CD14-positive monocyte (primary cell): ENCODE data around the gene PLCB1. TPM values are rescaled to one million over a fixed set of nuclear protein-coding genes. Genes with fewer than 3 reads are reported as not detected.

Experiments
- DNase-seq, 3 donors: peaks; one replicate each; pipeline ENCODE4 v3.0.0-alpha.2; 2011 to 2022
- H2AFZ ChIP-seq: 2 replicates; pipeline ENCODE4 v1.6.0; 2012; ENCODE audit warnings: mild to moderate bottlenecking, low read depth, low read length, inconsistent platforms; ENCODE audit not compliant: insufficient read depth, poor library complexity, severe bottlenecking
- H3K27ac ChIP-seq, 2 donors: 1 replicate in 1 of 2; 2 replicates in 1 of 2; pipeline ENCODE4 v1.5.1; 2012 to 2013; ENCODE audit warnings: low read length in 2 of 2, control low read depth in 1 of 2, inconsistent platforms in 1 of 2, low read depth in 1 of 2, mild to moderate bottlenecking in 1 of 2
- H3K27me3 ChIP-seq, 2 donors: one replicate each; pipeline versions ENCODE4 v1.6.0 to v1.6.1; 2011 to 2013; ENCODE audit warnings: low read length in 2 of 2; ENCODE audit not compliant: control insufficient read depth in 2 of 2, insufficient read depth in 2 of 2
- H3K36me3 ChIP-seq, 2 donors: replicated peaks in 1 of 2; 1 replicate in 1 of 2; 2 replicates in 1 of 2; pipeline versions ENCODE4 v1.5.1 to v1.6.1; 2012 to 2013; ENCODE audit warnings: low read length in 2 of 2, control low read depth in 1 of 2, inconsistent platforms in 1 of 2, mild to moderate bottlenecking in 1 of 2; ENCODE audit not compliant: insufficient read depth in 2 of 2, control insufficient read depth in 1 of 2
- H3K4me1 ChIP-seq, 2 donors: 1 replicate in 1 of 2; 2 replicates in 1 of 2; pipeline versions ENCODE4 v1.5.1 to v1.6.1; 2012 to 2013; ENCODE audit warnings: low read length in 2 of 2, control low read depth in 1 of 2, inconsistent platforms in 1 of 2, mild to moderate bottlenecking in 1 of 2, moderate library complexity in 1 of 2; ENCODE audit not compliant: insufficient read depth in 2 of 2, control insufficient read depth in 1 of 2
- H3K4me2 ChIP-seq: replicated peaks from 2 replicates; pipeline ENCODE3; 2012; ENCODE audit warnings: low read length, moderate library complexity, mild to moderate bottlenecking; ENCODE audit not compliant: poor library complexity, severe bottlenecking; ENCODE audit errors: extremely low read depth
- H3K4me3 ChIP-seq, 3 experiments: fragments of 200-600 bp in 1 of 3; sonication (generic) in 1 of 3; replicated peaks in 1 of 3; 1 replicate in 2 of 3; 2 replicates in 1 of 3; pipeline ENCODE4 v1.5.1; 2011 to 2013; ENCODE audit warnings: low read length in 3 of 3, mild to moderate bottlenecking in 3 of 3, control low read depth in 2 of 3, low read depth in 2 of 3, inconsistent platforms in 1 of 3, moderate library complexity in 1 of 3
- H3K79me2 ChIP-seq: 2 replicates; pipeline ENCODE4 v1.6.0; 2012; ENCODE audit warnings: mild to moderate bottlenecking, control low read depth, inconsistent platforms, low read length, moderate library complexity; ENCODE audit not compliant: insufficient read depth
- H3K9ac ChIP-seq: 2 replicates; pipeline ENCODE4 v1.6.0; 2017; ENCODE audit warnings: low read length, mild to moderate bottlenecking; ENCODE audit not compliant: insufficient read depth, poor library complexity, severe bottlenecking
- H3K9me3 ChIP-seq, 2 donors: replicated peaks in 1 of 2; 1 replicate in 1 of 2; 2 replicates in 1 of 2; pipeline versions ENCODE4 v1.5.1 to v1.6.1; 2012 to 2013; ENCODE audit warnings: low read length in 2 of 2, control low read depth in 1 of 2; ENCODE audit not compliant: control insufficient read depth in 1 of 2, insufficient read depth in 1 of 2
- H4K20me1 ChIP-seq: 2 replicates; pipeline ENCODE4 v1.6.0; 2012; ENCODE audit warnings: mild to moderate bottlenecking, low read length, control low read depth, moderate library complexity; ENCODE audit not compliant: insufficient read depth
- H3K27ac Mint-ChIP-seq, 7 donors: one replicate each; pipeline ENCODE4 v1.8.0; 2020; ENCODE audit warnings: mild to moderate bottlenecking in 7 of 7, mixed read lengths in 7 of 7, moderate library complexity in 6 of 7, inconsistent platforms in 2 of 7
- H3K27me3 Mint-ChIP-seq, 3 donors: one replicate each; pipeline ENCODE4 v1.8.0; 2021 to 2022; ENCODE audit warnings: low read depth in 3 of 3, mild to moderate bottlenecking in 3 of 3, mixed read lengths in 3 of 3, moderate library complexity in 3 of 3, inconsistent platforms in 1 of 3
- H3K36me3 Mint-ChIP-seq, 2 donors: one replicate each; pipeline ENCODE4 v1.8.0; 2020; ENCODE audit warnings: mixed read lengths in 2 of 2, inconsistent platforms in 1 of 2, mild to moderate bottlenecking in 1 of 2
- H3K4me1 Mint-ChIP-seq: one replicate; pipeline ENCODE4 v1.8.0; 2020; ENCODE audit warnings: mild to moderate bottlenecking, mixed read lengths
- H3K4me3 Mint-ChIP-seq, 2 donors: one replicate each; pipeline ENCODE4 v1.8.0; 2020; ENCODE audit warnings: mild to moderate bottlenecking in 2 of 2, mixed read lengths in 2 of 2, moderate library complexity in 1 of 2
- H3K9me3 Mint-ChIP-seq, 7 donors: one replicate each; pipeline ENCODE4 v1.8.0; 2020 to 2022; ENCODE audit warnings: mixed read lengths in 7 of 7, mild to moderate bottlenecking in 6 of 7, moderate library complexity in 6 of 7, inconsistent platforms in 2 of 7
- WGBS: methylation state at CpG from one replicate; pipeline ENCODE4 v1.1.5; 2013; ENCODE audit warnings: missing lambda C conversion rate; ENCODE audit not compliant: insufficient coverage; 5-methylcytosine and 5-hydroxymethylcytosine counted together
- intact Hi-C, 2 donors: fragments of 100-400 bp; cut with micrococcal nuclease; formaldehyde crosslinking; loops; one replicate each; pipeline versions ENCODE4 v1.15.0 to v1.15.1; 2023
- polyA plus RNA-seq, 3 donors: library from polyadenylated mRNA; depleted of rRNA in 1 of 3; unstranded in 2 of 3; stranded (reverse) in 1 of 3; fragments of 300-500 nt in 2 of 3; fragments of >200 nt in 1 of 3; fragmentation: Illumina TruSeq in 2 of 3; gene quantifications; 1 replicate in 2 of 3; 2 replicates in 1 of 3; pipeline ENCODE4 v1.2.3, GENCODE V29; 2012 to 2021
- TF ChIP-seq, protein P1 (sequence below): fragments of 200-600 bp; IDR thresholded peaks from one replicate; pipeline ENCODE4 v1.8.0; 2022; ENCODE audit warnings: antibody characterized with exemption, mild to moderate bottlenecking

The PLCB1 gene
- polyA plus RNA-seq, 3 donors = 8.6 to 16.4 (median 13.2) TPM

DNA sequence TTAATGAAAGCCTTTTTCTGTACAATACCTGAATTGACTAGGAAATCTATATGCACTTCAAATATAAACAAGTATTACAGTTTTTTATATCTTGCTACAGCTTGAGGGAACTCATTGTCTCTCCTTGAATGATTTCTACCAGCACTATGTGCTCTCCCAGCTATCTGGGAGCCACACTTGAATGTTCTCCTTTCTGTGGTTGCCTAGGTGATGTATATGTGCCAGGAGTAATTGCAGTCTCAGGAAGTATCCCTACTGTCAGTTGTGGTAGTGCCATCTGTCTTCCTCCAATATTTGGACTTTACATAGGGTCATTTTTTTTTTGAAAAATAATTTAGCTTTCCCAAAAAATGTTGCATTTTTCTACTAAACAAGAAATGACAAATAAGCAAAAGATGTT lies 648.8 kb downstream of the PLCB1 start:
- H3K36me3 ChIP-seq = peaks cover 0 to 44% of the 10 kb centered on the region in 2 donors
- no peak for DNase-seq
- Mint-ChIP-seq H3K4me3 (no peak overlapping the region), H3K36me3 (peaks cover 33 to 39% of the 10 kb centered on the region in 2 donors), H3K9me3 (peaks cover 5 to 10% (median 6%) of the 10 kb centered on the region in 7 donors), H3K27me3 (no peaks in the 10 kb centered on the region), H3K27ac (peak overlapping the region in 1 of 7 donors; percentile 17), H3K4me1 (no peaks in the 10 kb centered on the region)
- TF ChIP-seq, protein P1, sequence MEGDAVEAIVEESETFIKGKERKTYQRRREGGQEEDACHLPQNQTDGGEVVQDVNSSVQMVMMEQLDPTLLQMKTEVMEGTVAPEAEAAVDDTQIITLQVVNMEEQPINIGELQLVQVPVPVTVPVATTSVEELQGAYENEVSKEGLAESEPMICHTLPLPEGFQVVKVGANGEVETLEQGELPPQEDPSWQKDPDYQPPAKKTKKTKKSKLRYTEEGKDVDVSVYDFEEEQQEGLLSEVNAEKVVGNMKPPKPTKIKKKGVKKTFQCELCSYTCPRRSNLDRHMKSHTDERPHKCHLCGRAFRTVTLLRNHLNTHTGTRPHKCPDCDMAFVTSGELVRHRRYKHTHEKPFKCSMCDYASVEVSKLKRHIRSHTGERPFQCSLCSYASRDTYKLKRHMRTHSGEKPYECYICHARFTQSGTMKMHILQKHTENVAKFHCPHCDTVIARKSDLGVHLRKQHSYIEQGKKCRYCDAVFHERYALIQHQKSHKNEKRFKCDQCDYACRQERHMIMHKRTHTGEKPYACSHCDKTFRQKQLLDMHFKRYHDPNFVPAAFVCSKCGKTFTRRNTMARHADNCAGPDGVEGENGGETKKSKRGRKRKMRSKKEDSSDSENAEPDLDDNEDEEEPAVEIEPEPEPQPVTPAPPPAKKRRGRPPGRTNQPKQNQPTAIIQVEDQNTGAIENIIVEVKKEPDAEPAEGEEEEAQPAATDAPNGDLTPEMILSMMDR = no peak
- no peak overlapping the region for H3K4me2 ChIP-seq
- no peaks in the 10 kb centered on the region for H3K4me1 ChIP-seq
- H3K9me3 ChIP-seq = peaks cover 2 to 11% of the 10 kb centered on the region in 2 donors
- H3K27ac ChIP-seq = no peak overlapping the region
- H4K20me1 ChIP-seq = no peaks in the 10 kb centered on the region
- no peak overlapping the region for H3K9ac ChIP-seq
- no peaks in the 10 kb centered on the region for H3K79me2 ChIP-seq
- intact Hi-C loops = no loop called here
- no peak overlapping the region for H2AFZ ChIP-seq
- no peaks in the 10 kb centered on the region for H3K27me3 ChIP-seq
- H3K4me3 ChIP-seq = no peak overlapping the region

DNA sequence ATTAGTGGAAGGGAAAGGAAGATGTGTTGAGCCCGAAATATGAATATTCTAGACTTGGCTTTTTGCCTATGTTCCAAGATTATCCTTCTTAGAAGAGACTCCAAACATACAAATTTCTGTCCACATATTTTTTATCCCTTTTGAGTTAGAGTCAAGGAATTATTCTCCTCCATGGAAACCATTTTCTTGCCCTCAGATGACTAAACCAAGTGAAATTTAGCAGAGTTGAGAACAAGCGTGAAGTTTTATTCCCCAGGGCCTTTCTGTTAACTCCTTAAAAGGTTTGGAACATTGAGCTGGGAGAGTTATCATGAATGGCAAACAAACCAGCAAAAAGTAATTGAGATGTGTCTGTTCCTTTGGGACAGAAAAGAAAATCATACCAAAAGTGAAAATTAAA lies 650.7 kb downstream of the PLCB1 start:
- H3K9me3 ChIP-seq = peaks cover 0 to 11% of the 10 kb centered on the region in 2 donors
- H3K36me3 ChIP-seq = peaks cover 0 to 29% of the 10 kb centered on the region in 2 donors
- H3K9ac ChIP-seq = no peak overlapping the region
- no peak overlapping the region for H3K27ac ChIP-seq
- Mint-ChIP-seq H3K36me3 (peaks cover 28 to 33% of the 10 kb centered on the region in 2 donors), H3K27me3 (no peaks in the 10 kb centered on the region), H3K4me1 (no peaks in the 10 kb centered on the region), H3K4me3 (no peak overlapping the region), H3K27ac (no peak overlapping the region), H3K9me3 (peaks cover 5 to 8% (median 6%) of the 10 kb centered on the region in 7 donors)
- H3K4me3 ChIP-seq = no peak overlapping the region
- DNase-seq = no peak
- WGBS = no CpG with 5 or more reads among the region's 2 CpGs
- no peak overlapping the region for H2AFZ ChIP-seq
- TF ChIP-seq, protein P1 = no peak
- H3K4me1 ChIP-seq = no peaks in the 10 kb centered on the region
- no peak overlapping the region for H3K4me2 ChIP-seq
- no peaks in the 10 kb centered on the region for H3K27me3 ChIP-seq
- intact Hi-C loops = no loop called here
- H4K20me1 ChIP-seq = no peaks in the 10 kb centered on the region
- no peaks in the 10 kb centered on the region for H3K79me2 ChIP-seq
